ENCODE results near the gene NKX2-3. TPM values are rescaled to one million over a fixed set of nuclear protein-coding genes. Genes with fewer than 3 reads are reported as not detected.

NKX2-3 gene
- total and polyA plus RNA-seq, 2 of the 8 experiments (the other 6 are each of a cell fraction or from before 2014, with no cell fraction given): not detected

DNA sequence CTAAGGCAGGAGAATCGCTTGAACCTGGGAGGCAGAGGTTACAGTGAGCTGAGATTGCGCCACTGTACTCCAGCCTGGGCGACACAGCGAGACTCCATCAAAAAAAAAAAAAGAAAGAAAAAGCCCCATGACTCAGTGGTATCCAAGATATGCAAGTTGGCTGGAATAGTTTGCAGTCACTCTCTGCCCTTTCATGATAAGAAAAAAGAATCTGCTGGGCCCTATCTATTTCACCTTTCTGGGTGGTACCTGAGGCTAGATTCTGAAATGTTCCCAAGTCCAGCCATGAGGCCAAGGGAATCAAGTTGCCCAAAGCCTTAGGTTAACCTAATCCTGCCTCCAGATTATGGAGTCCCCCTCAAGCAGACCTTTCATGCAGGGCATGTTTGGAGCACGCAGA is 24.3 kb downstream of the NKX2-3 start (continued):
- no peak for TF ChIP-seq TAF7 (optimal IDR thresholded peaks at IDR 0.05; ENCODE audit: borderline replicate concordance, low read depth, low read length)
- TF ChIP-seq HDAC2 (IDR thresholded peaks at IDR 0.05; ENCODE audit: borderline replicate concordance in 1 of 2, low read depth in 2 of 2, low read length in 2 of 2): no peak
- TF ChIP-seq TEAD4 (IDR thresholded peaks at IDR 0.05; ENCODE audit: low read depth, low read length): no peak
- no peak for TF ChIP-seq CEBPB (IDR thresholded peaks at IDR 0.05; ENCODE audit: low read depth, low read length)
